NCI-H446 treated with DMSO at 0.1 percent for 48 hours (cell line): Measurements from ENCODE around the gene THEM5.
"Not testable (repeated sequence)": the region's sequence is repeated elsewhere in the genome, so short reads cannot be mapped to it uniquely, and the experiment has no call there.

Source experiments
- DNase-seq: peaks from one replicate; lab custom pipeline; 2025; lab: John Stamatoyannopoulos, UW

The THEM5 gene

GRCh38 chr1:151867765-151868411 lies 14.4 kb upstream of the THEM5 start:
- DNase-seq = no peak

- no peak for DNase-seq
These were observed 13.8 kb upstream of the THEM5 start for GRCh38 chr1:151867321-151867720.

GRCh38 chr1:151864411-151864810 lies 10.9 kb upstream of the THEM5 start:
- no peak for DNase-seq

GRCh38 chr1:151862604-151863003 lies 9.1 kb upstream of the THEM5 start:
- DNase-seq = no peak

- no peak for DNase-seq
These were observed 7.1 kb upstream of the THEM5 start for GRCh38 chr1:151860504-151861187.

GRCh38 chr1:151859891-151860293 lies 6.4 kb upstream of the THEM5 start:
- DNase-seq = no peak

- no peak for DNase-seq
These were observed 5.6 kb upstream of the THEM5 start for GRCh38 chr1:151858886-151859665.

- DNase-seq = no peak
These were observed 4.7 kb upstream of the THEM5 start for GRCh38 chr1:151858030-151858746.

- DNase-seq = no peak
These were observed 2.4 kb upstream of the THEM5 start for GRCh38 chr1:151855933-151856332.

- DNase-seq = not testable (repeated sequence)
These were observed 2.0 kb upstream of the THEM5 start for GRCh38 chr1:151855516-151855915.

GRCh38 chr1:151854658-151855057 lies 1.1 kb upstream of the THEM5 start:
- DNase-seq = no peak

- no peak for DNase-seq
These were observed 779 bp downstream of the THEM5 start for GRCh38 chr1:151852733-151853132.

GRCh38 chr1:151851886-151852285 lies 1.6 kb downstream of the THEM5 start:
- DNase-seq = no peak

GRCh38 chr1:151849871-151850270 lies 3.6 kb downstream of the THEM5 start:
- DNase-seq = no peak

- DNase-seq = no peak
These were observed 4.4 kb downstream of the THEM5 start for GRCh38 chr1:151849126-151849525.

GRCh38 chr1:151847867-151848596 lies 5.5 kb downstream of the THEM5 start:
- no peak for DNase-seq

- no peak for DNase-seq
These were observed 6.8 kb downstream of the THEM5 start for GRCh38 chr1:151846686-151847237.

GRCh38 chr1:151846062-151846568 lies 7.4 kb downstream of the THEM5 start:
- DNase-seq = no peak

- no peak for DNase-seq
These were observed 10.1 kb downstream of the THEM5 start for GRCh38 chr1:151843398-151843797.

- DNase-seq = no peak
These were observed 12.4 kb downstream of the THEM5 start for GRCh38 chr1:151841141-151841540.

- no peak for DNase-seq
These were observed 13.1 kb downstream of the THEM5 start for GRCh38 chr1:151840421-151840820.
